Uterus (tissue), 4 donors: ENCODE measurements around the gene CARD14. TPM values are rescaled to one million over a fixed set of nuclear protein-coding genes. Genes with fewer than 3 reads are reported as not detected.

Experiments
- DNase-seq, 2 donors: peaks; one replicate each; pipeline ENCODE4 v3.0.0-alpha.2; 2019 to 2020
- H3K27ac ChIP-seq, 2 donors: fragments of 200-600 bp; sonication (generic); 1 replicate in 1 of 2; 2 replicates in 1 of 2; pipeline ENCODE4 v1.5.1; 2016 to 2018
- H3K27me3 ChIP-seq, 2 donors: fragments of 200-600 bp; sonication (generic); one replicate each; pipeline ENCODE4 v1.5.1; 2018 to 2019; ENCODE audit warnings: control low read depth in 1 of 2
- H3K36me3 ChIP-seq, 2 donors: fragments of 200-600 bp; sonication (generic); one replicate each; pipeline ENCODE4 v1.5.1; 2019; ENCODE audit warnings: control low read depth in 1 of 2
- H3K4me1 ChIP-seq, 2 donors: fragments of 200-600 bp; sonication (generic); one replicate each; pipeline ENCODE4 v1.5.1; 2018 to 2019; ENCODE audit warnings: control low read depth in 1 of 2
- H3K4me3 ChIP-seq, 2 donors: fragments of 200-600 bp; sonication (generic); 1 replicate in 1 of 2; 2 replicates in 1 of 2; pipeline ENCODE4 v1.5.1; 2018 to 2019; ENCODE audit warnings: mild to moderate bottlenecking in 1 of 2
- H3K9me3 ChIP-seq, 2 donors: fragments of 200-600 bp; sonication (generic); one replicate each; pipeline ENCODE4 v1.5.1; 2019; ENCODE audit warnings: control low read depth in 1 of 2
- CTCF ChIP-seq, 4 experiments: fragments of 200-600 bp in 2 of 4; fragments of 450-650 bp in 2 of 4; sonication (generic) in 2 of 4; IDR thresholded peaks; one replicate each; pipeline ENCODE4 v1.5.1; 2016 to 2019; ENCODE audit warnings: antibody characterized with exemption in 4 of 4, mild to moderate bottlenecking in 2 of 4, moderate library complexity in 1 of 4
- POLR2A ChIP-seq, 2 donors: fragments of 450-650 bp; IDR thresholded peaks; one replicate each; pipeline ENCODE4 v1.6.1; 2016; ENCODE audit warnings: antibody characterized with exemption in 2 of 2, mild to moderate bottlenecking in 1 of 2, moderate library complexity in 1 of 2
- intact Hi-C: fragments of 100-400 bp; cut with DNase I; formaldehyde crosslinking; loops from one replicate; pipeline ENCODE4 v1.15.1; 2023; ENCODE audit warnings: low total_unique reads
- total RNA-seq, 4 donors: library from RNA; depleted of rRNA in 3 of 4; stranded (reverse); fragments of >200 nt in 3 of 4; gene quantifications; one replicate each; pipeline versions ENCODE4 v1.1.0 to v1.2.4, GENCODE V29; 2014 to 2023
- donor health status: DM: yes; HTN: yes; CAD: no.

The CARD14 gene
- total RNA-seq, 4 donors from 2014 or later: 0.43 to 1.4 TPM; not detected in 2

GRCh38 chr17:80190716-80191115, 20.9 kb downstream of the CARD14 start:
- Histone ChIP-seq H3K36me3 (no peaks in the 10 kb centered on the region), H3K27me3 (no peaks in the 10 kb centered on the region), H3K4me1 (no peaks in the 10 kb centered on the region), H3K9me3 (no peaks in the 10 kb centered on the region), H3K27ac (no peak overlapping the region), H3K4me3 (no peak overlapping the region)
- TF ChIP-seq POLR2A (IDR thresholded peaks at IDR 0.05): no peak
- TF ChIP-seq CTCF (IDR thresholded peaks at IDR 0.05): no peak
- intact Hi-C loops: no loop called here
- DNase-seq: no peak

DNA sequence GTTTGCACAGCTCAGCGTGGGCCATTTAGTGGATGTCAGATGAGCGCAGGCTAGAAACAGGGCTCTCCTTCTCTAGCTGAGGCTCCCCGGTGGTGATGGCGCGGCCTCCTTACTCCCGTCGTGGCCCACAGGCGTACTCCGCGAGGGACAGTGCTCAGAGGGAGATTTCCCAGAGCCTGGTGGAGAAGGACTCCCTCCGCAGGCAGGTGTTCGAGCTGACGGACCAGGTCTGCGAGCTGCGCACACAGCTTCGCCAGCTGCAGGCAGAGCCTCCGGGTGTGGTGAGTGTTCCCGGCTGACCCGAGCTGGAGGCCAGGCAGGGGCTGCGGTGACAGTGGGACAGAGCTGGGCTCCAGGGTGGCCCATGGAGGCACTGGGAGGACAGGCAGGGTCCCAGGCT, 21.4 kb downstream of the CARD14 start:
- DNase-seq: no peak
- Histone ChIP-seq H3K27ac (no peak overlapping the region), H3K4me3 (no peak overlapping the region), H3K27me3 (no peaks in the 10 kb centered on the region), H3K4me1 (no peaks in the 10 kb centered on the region), H3K36me3 (no peaks in the 10 kb centered on the region), H3K9me3 (no peaks in the 10 kb centered on the region)
- TF ChIP-seq POLR2A (IDR thresholded peaks at IDR 0.05): no peak
- no peak for TF ChIP-seq CTCF (IDR thresholded peaks at IDR 0.05)
- intact Hi-C loops: no loop called here

DNA sequence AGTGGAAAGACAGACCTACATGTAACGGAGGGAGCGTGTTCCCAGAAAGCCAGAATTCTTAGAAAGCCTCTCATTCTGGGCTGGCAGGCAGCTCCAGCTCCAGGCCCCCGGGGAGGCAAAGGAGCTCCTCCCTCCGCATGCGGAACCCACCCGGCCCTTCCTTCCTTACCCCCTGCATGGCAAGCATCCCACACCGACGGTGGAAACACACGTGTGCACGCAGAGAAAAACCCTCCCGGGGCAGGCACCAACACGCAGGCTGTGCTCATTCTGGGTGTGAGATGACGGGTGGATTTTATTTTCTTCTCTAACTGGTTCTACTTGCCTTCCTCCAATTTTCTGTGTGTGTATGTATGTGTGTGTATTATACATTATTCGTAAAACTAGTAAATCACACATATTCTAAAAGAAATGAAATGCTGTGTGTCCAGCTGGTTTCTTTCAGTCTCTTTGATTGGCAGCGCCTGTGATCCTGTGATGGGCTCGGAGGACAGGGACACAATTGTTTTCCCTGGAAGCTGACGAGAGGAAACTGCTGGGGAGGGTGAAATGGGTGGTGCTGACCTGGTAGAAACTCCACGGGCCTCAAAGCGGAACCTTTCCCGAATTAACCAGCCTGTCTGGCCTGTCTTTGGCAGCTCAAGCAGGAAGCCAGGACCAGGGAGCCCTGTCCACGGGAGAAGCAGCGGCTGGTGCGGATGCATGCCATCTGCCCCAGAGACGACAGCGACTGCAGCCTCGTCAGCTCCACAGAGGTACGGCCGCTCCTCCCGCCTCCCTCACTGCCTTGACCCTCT, 22.2 kb downstream of the CARD14 start:
- Histone ChIP-seq H3K27ac (no peak overlapping the region), H3K27me3 (no peaks in the 10 kb centered on the region), H3K4me3 (no peak overlapping the region)

DNA sequence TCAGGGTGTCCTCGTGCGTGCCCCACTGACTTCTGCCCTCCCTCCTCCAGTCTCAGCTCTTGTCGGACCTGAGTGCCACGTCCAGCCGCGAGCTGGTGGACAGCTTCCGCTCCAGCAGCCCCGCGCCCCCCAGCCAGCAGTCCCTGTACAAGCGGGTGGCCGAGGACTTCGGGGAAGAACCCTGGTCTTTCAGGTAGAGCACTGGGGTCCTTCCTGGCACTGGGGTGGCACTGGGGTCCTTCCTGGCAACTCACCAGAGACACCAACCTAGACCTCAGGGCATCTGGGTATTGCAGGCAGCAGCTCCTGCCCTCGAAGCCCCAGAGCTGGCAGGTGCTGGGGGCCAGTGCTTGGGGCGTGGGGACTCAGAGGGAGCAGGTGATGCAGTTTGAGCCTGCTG, 25.3 kb downstream of the CARD14 start:
- intact Hi-C loops: no loop called here

More for the DNA sequence above, 22.2 kb downstream of the CARD14 start:
- Histone ChIP-seq H3K4me1 (no peaks in the 10 kb centered on the region), H3K36me3 (no peaks in the 10 kb centered on the region), H3K9me3 (no peaks in the 10 kb centered on the region)
- TF ChIP-seq CTCF (IDR thresholded peaks at IDR 0.05) (no peak), POLR2A (IDR thresholded peaks at IDR 0.05) (no peak)
- intact Hi-C loops: no loop called here
- DNase-seq: no peak

More for the DNA sequence above, 25.3 kb downstream of the CARD14 start:
- no peaks in the 10 kb centered on the region for H3K4me1 ChIP-seq
- H3K27me3 ChIP-seq: no peaks in the 10 kb centered on the region
- no peak for DNase-seq
- no peak overlapping the region for H3K4me3 ChIP-seq
- no peaks in the 10 kb centered on the region for H3K36me3 ChIP-seq
- no peak overlapping the region for H3K27ac ChIP-seq
- TF ChIP-seq POLR2A (IDR thresholded peaks at IDR 0.05) (no peak), CTCF (IDR thresholded peaks at IDR 0.05) (no peak)
- H3K9me3 ChIP-seq: no peaks in the 10 kb centered on the region
